Transverse colon (tissue), 4 donors: ENCODE measurements around the gene TAPBPL.
"Not testable (repeated sequence)": the region's sequence is repeated elsewhere in the genome, so short reads cannot be mapped to it uniquely, and the experiment has no call there.

Source experiments
- EP300 ChIP-seq: sonication (generic); formaldehyde crosslinking; IDR thresholded peaks from one replicate; pipeline ENCODE4 v1.6.1; 2017; ENCODE audit warnings: antibody characterized with exemption, low read depth
- POLR2A ChIP-seq: fragments of 450-650 bp; IDR thresholded peaks from one replicate; pipeline ENCODE4 v1.6.1; 2016; ENCODE audit warnings: antibody characterized with exemption, mild to moderate bottlenecking, moderate library complexity
- POLR2AphosphoS5 ChIP-seq, 3 donors: sonication (generic); formaldehyde crosslinking; IDR thresholded peaks; one replicate each; pipeline ENCODE4 v1.6.1; 2016; ENCODE audit warnings: antibody characterized with exemption in 3 of 3
- TF ChIP-seq, protein P1 (sequence below), 5 experiments: fragments of 200-600 bp in 3 of 5; fragments of 450-650 bp in 2 of 5; sonication (generic) in 3 of 5; IDR thresholded peaks; 1 replicate in 2 of 5; 2 replicates in 3 of 5; pipeline ENCODE4 v1.5.1; 2016 to 2017; ENCODE audit warnings: antibody characterized with exemption in 5 of 5, inconsistent platforms in 3 of 5, mild to moderate bottlenecking in 2 of 5, moderate library complexity in 1 of 5

DNA sequence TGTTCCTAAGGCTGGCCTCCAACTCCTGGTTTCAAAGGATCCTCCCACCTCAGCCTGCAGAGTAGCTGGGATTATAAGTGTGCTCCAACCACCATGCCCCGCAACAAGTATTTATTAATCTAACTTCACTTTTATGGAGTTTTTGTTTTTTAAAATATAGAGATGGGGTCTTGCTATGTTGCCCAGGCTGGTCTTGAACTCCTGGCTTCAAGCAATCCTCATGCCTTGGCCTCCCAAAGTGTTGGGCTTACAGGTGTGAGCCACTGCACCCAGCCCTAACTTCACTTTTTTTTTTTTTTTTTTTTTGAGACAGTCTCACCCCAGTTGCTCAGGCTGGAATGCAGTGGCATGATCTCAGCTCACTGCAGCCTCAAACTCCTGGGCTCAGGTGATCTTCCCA, 38.8 kb downstream of the TAPBPL start:
- TF ChIP-seq, protein P1, sequence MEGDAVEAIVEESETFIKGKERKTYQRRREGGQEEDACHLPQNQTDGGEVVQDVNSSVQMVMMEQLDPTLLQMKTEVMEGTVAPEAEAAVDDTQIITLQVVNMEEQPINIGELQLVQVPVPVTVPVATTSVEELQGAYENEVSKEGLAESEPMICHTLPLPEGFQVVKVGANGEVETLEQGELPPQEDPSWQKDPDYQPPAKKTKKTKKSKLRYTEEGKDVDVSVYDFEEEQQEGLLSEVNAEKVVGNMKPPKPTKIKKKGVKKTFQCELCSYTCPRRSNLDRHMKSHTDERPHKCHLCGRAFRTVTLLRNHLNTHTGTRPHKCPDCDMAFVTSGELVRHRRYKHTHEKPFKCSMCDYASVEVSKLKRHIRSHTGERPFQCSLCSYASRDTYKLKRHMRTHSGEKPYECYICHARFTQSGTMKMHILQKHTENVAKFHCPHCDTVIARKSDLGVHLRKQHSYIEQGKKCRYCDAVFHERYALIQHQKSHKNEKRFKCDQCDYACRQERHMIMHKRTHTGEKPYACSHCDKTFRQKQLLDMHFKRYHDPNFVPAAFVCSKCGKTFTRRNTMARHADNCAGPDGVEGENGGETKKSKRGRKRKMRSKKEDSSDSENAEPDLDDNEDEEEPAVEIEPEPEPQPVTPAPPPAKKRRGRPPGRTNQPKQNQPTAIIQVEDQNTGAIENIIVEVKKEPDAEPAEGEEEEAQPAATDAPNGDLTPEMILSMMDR (IDR thresholded peaks at IDR 0.05), result not testable (repeated sequence)
- TF ChIP-seq POLR2A; POLR2AphosphoS5 (IDR thresholded peaks at IDR 0.05); EP300: not testable (repeated sequence)
